HEK293T (cell line): Measurements from ENCODE around the gene SLC25A29.

Experiments used
- BHLHE40 ChIP-seq: fragments of 450-650 bp; IDR thresholded peaks from 2 replicates; pipeline ENCODE4 v1.6.1; 2016; ENCODE audit warnings: mild to moderate bottlenecking, moderate library complexity, borderline replicate concordance
- CTBP1 ChIP-seq: fragments of 450-650 bp; IDR thresholded peaks from 2 replicates; pipeline ENCODE4 v1.6.1; 2016; ENCODE audit warnings: borderline replicate concordance
- ELF4 ChIP-seq: fragments of 450-650 bp; IDR thresholded peaks from 2 replicates; pipeline ENCODE4 v1.6.1; 2017; ENCODE audit warnings: antibody characterized with exemption
- FOXA1 ChIP-seq: fragments of 450-650 bp; IDR thresholded peaks from 2 replicates; pipeline ENCODE4 v1.6.1; 2016; ENCODE audit warnings: mild to moderate bottlenecking
- FOXK2 ChIP-seq: fragments of 450-650 bp; IDR thresholded peaks from 2 replicates; pipeline ENCODE4 v1.6.1; 2016; ENCODE audit warnings: mild to moderate bottlenecking
- FOXM1 ChIP-seq: fragments of 450-650 bp; IDR thresholded peaks from 2 replicates; pipeline ENCODE4 v1.6.1; 2017; ENCODE audit warnings: mild to moderate bottlenecking, borderline replicate concordance
- L3MBTL2 ChIP-seq: fragments of 450-650 bp; conservative IDR thresholded peaks from 2 replicates; pipeline ENCODE4 v1.6.1; 2016; ENCODE audit warnings: mild to moderate bottlenecking
- LEF1 ChIP-seq: fragments of 450-650 bp; IDR thresholded peaks from 2 replicates; pipeline ENCODE4 v1.6.1; 2017; ENCODE audit warnings: mild to moderate bottlenecking, borderline replicate concordance
- NFRKB ChIP-seq: fragments of 450-650 bp; IDR thresholded peaks from 2 replicates; pipeline ENCODE4 v1.6.1; 2016; ENCODE audit warnings: mild to moderate bottlenecking, moderate library complexity
- SP1 ChIP-seq: fragments of 450-650 bp; IDR thresholded peaks from 2 replicates; pipeline ENCODE4 v1.6.1; 2017
- SUZ12 ChIP-seq: fragments of 450-650 bp; IDR thresholded peaks from 2 replicates; pipeline ENCODE4 v1.6.1; 2016; ENCODE audit warnings: mild to moderate bottlenecking
- TARDBP ChIP-seq: fragments of 450-650 bp; IDR thresholded peaks from 2 replicates; pipeline ENCODE4 v1.6.1; 2016
- ZNF384 ChIP-seq: fragments of 450-650 bp; IDR thresholded peaks from 2 replicates; pipeline ENCODE4 v1.6.1; 2016
- TF ChIP-seq, protein P1 (sequence below): fragments of 450-650 bp; IDR thresholded peaks from 2 replicates; pipeline ENCODE4 v1.6.1; 2016

DNA sequence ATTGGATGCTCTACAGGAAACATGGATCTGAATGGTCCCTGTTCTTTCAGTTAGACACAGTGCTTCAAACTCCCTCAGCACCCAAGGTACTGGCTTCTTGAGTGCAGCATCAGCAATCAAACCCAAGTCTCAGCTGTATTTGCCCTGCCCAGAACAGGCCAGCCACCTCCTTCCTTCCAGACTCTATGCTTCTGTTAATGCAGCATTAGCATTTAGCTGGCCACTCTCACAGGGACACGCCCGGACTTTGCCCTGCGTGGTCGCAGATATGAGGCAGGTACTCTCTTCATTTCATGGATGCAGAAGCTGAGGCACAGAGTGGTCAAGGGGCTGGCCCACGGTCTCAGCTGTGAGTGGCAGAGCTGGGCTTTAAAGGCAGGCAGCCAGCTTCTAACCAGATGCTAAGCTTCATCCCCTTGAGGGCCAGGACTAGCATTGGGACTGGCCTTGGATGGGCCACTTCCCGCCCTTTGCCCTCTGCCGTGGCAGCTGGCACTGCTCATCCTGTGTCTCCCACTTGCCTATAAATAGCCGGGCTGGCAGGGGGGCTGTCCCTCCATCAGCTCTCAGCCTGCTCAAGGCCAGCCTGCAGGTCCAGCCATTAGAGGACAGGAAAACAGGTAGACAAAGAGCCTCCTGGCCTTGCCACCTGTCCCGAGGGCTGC is 15.4 kb upstream of the SLC25A29 start:
- TF ChIP-seq SUZ12: no peak
- TF ChIP-seq FOXM1: no peak
- no peak for TF ChIP-seq ELF4
- no peak for TF ChIP-seq BHLHE40
- no peak for TF ChIP-seq FOXA1
- TF ChIP-seq L3MBTL2: no peak
- no peak for TF ChIP-seq SP1
- TF ChIP-seq NFRKB: no peak
- no peak for TF ChIP-seq TARDBP
- TF ChIP-seq LEF1: no peak
- TF ChIP-seq ZNF384: no peak
- TF ChIP-seq FOXK2: no peak
- no peak for TF ChIP-seq CTBP1
- TF ChIP-seq, protein P1, sequence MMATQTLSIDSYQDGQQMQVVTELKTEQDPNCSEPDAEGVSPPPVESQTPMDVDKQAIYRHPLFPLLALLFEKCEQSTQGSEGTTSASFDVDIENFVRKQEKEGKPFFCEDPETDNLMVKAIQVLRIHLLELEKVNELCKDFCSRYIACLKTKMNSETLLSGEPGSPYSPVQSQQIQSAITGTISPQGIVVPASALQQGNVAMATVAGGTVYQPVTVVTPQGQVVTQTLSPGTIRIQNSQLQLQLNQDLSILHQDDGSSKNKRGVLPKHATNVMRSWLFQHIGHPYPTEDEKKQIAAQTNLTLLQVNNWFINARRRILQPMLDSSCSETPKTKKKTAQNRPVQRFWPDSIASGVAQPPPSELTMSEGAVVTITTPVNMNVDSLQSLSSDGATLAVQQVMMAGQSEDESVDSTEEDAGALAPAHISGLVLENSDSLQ: no peak
